ENCODE measurements around the gene DIS3L2. TPM values are rescaled to one million over a fixed set of nuclear protein-coding genes. Genes with fewer than 3 reads are reported as not detected.

The DIS3L2 gene
- total and polyA plus RNA-seq, 8 donors: 13.0 to 24.0 (median 16.8) TPM

DNA sequence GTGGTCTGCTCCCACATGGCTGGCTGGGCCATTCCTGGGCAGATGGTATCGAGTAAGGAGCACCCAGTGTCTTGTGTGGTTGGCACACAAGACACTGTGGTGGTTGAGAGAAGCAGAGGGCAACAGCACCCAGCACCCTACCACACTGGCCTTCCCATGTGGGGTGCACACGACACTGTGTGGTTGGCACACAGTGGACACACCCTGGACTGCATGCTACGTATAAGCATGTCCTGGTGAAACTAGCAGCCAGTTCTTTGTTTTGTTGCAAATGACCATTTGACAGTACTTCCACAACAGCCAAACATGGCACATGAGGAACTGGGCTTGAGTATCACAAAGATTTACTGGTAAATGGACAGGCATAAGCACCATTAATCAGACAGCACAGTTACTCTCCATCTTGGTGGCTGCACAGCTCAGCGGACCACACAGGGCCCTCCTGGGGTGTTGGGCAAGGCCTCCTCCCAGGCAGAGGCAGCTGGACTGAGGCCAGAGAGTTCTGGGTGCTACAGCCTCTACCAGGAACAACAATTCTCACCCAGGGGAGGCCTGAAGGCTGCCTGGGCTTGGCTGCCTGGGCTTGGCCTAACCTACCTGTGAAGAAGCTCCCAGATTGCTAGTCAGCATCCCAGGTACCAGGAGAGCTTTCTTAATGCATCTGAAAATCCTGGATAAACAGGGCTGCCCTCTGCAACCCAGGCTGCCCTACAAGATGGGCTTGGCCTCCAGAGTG is 357.7 kb downstream of the DIS3L2 start:
- intact Hi-C loops (cut with DNase I): no loop called here
- peaks cover 0 to 19% (median 0%) of the 10 kb centered on the region in 3 donors for H3K4me1 ChIP-seq
- DNase-seq: peak in 1 of 6 donors; percentile 51
- no peak overlapping the region for H3K4me3 ChIP-seq
- H3K36me3 ChIP-seq: no peaks in the 10 kb centered on the region
- no peak overlapping the region for H3K27ac ChIP-seq
- no peak for TF ChIP-seq CTCF (IDR thresholded peaks at IDR 0.05)
- ATAC-seq: no peak
- WGBS, 2 donors: 94 to 96% methylated on average over 4 of the region's 4 CpGs
- no peaks in the 10 kb centered on the region for H3K27me3 ChIP-seq
- FAIRE-seq: no peak
- no peaks in the 10 kb centered on the region for H3K9me3 ChIP-seq

DNA sequence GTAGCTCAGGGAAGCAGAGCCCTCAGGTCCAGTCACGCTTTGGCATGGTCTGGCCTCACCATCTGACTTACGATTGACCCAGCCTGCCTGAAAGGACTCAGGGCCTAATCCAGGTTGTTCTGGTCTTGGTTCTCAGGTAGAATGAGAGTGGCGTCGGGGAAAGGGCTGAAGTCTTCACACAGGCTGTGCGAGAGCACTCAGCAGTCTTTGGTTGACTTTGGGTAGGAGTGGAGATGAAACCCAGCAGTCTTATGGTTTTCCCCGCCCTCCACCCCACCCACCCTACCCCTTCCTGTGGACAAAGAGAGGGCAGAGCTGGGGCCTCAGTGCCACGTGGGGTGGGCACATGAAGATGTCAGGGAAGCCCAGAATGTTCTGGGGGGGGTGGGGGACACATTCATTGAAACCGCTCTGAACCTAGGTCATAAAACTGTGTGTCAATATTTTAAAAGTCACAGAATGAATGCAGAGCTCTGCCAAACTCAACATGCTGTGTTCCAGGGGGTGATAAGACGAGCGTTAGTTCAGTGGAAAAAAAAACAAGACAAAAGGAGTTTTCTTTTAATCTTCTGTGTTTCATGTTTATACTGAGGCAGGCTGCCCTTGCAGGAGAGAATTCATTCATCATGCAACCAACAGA is 358.4 kb downstream of the DIS3L2 start:
- Histone ChIP-seq H3K27me3 (no peaks in the 10 kb centered on the region), H3K4me3 (no peak overlapping the region), H3K27ac (no peak overlapping the region), H3K36me3 (no peaks in the 10 kb centered on the region), H3K4me1 (peaks cover 0 to 19% (median 0%) of the 10 kb centered on the region in 3 donors), H3K9me3 (no peaks in the 10 kb centered on the region)
- no peak for FAIRE-seq
- 37 to 45% methylated on average over 10 of the region's 10 CpGs for WGBS, 2 donors
- peak; percentile 24 to 72 (median 58) for ATAC-seq
- peak in 1 of 6 donors; percentile 51 for DNase-seq
- TF ChIP-seq CTCF (IDR thresholded peaks at IDR 0.05): no peak
- intact Hi-C loops (cut with DNase I): loop anchor here in 1 of 3 donors (10.0 kb wide), 1 partner anchor 415 kb away; no protein-coding TSS in a partner anchor

GRCh38 chr2:232320443-232320803 is 358.9 kb downstream of the DIS3L2 start:
- no peak overlapping the region for H3K27ac ChIP-seq
- no peak for TF ChIP-seq CTCF (IDR thresholded peaks at IDR 0.05)
- ATAC-seq (peak in 2 of 4 donors; percentile 41 to 61), FAIRE-seq (no peak), DNase-seq (peak in 1 of 6 donors; percentile 7)
- peaks cover 0 to 19% (median 0%) of the 10 kb centered on the region in 3 donors for H3K4me1 ChIP-seq
- no peak overlapping the region for H3K4me3 ChIP-seq
- WGBS, 2 donors: 24 to 27% methylated on average over 2 of the region's 2 CpGs
- no peaks in the 10 kb centered on the region for H3K9me3 ChIP-seq
- intact Hi-C loops (cut with DNase I): loop anchor here in 1 of 3 donors (10.0 kb wide), 1 partner anchor 416 kb away; no protein-coding TSS in a partner anchor
- no peaks in the 10 kb centered on the region for H3K27me3 ChIP-seq
- H3K36me3 ChIP-seq: no peaks in the 10 kb centered on the region

DNA sequence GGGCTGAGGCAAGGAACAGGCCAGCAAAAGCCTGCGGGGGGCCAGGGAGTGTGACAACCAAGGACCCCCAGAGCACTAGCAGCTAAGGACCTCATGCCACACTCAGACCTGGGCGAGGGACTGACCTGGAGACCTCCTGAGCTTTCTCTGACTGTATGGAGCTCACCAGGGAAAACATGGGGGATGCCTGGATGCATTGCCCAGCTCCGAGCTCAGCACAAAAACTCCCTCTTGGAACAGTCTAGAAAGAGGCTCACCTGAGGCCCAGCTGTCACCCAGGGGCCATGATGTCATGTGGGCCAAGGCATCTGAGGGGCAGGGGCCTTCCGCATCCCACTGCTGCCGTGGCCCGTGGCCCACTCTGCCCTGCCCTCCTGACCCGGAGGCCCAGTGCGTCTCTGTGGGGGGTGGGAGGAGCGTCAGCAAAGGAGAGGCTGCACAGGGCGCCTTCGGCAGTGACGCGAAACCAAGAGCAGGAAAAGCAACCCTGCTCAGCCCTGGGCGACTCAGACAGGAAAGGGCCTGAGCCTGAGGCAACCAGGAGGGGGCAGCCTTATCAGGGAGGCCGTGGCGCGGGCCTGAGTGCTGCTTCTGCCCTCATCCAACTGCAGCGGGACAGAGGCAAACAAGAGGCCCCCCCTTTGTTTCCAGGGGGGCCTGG is 359.8 kb downstream of the DIS3L2 start:
- no peaks in the 10 kb centered on the region for H3K27me3 ChIP-seq
- H3K4me3 ChIP-seq: no peak overlapping the region
- no peak for ATAC-seq
- peaks cover 0 to 18% (median 0%) of the 10 kb centered on the region in 3 donors for H3K4me1 ChIP-seq
- no peak for FAIRE-seq
- peak in 1 of 6 donors; percentile 24 for DNase-seq
- no peaks in the 10 kb centered on the region for H3K36me3 ChIP-seq
- no peak overlapping the region for H3K27ac ChIP-seq
- intact Hi-C loops (cut with DNase I): loop anchor here in 1 of 3 donors (10.0 kb wide), 1 partner anchor 416 kb away; no protein-coding TSS in a partner anchor
- no peaks in the 10 kb centered on the region for H3K9me3 ChIP-seq
- TF ChIP-seq CTCF (IDR thresholded peaks at IDR 0.05): no peak
- WGBS, 2 donors: 92 to 98% methylated on average over 18 of the region's 18 CpGs

All from pancreas (tissue), 10 donors.